Uterus (tissue), 4 donors: Measurements from ENCODE around the gene SP140L. TPM values are rescaled to one million over a fixed set of nuclear protein-coding genes. Genes with fewer than 3 reads are reported as not detected.
"Not testable (repeated sequence)": the region's sequence is repeated elsewhere in the genome, so short reads cannot be mapped to it uniquely, and the experiment has no call there.

Source experiments
- DNase-seq, 2 donors: peaks; one replicate each; pipeline ENCODE4 v3.0.0-alpha.2; 2019 to 2020
- H3K27ac ChIP-seq, 2 donors: fragments of 200-600 bp; sonication (generic); 1 replicate in 1 of 2; 2 replicates in 1 of 2; pipeline ENCODE4 v1.5.1; 2016 to 2018
- H3K27me3 ChIP-seq, 2 donors: fragments of 200-600 bp; sonication (generic); one replicate each; pipeline ENCODE4 v1.5.1; 2018 to 2019; ENCODE audit warnings: control low read depth in 1 of 2
- H3K36me3 ChIP-seq, 2 donors: fragments of 200-600 bp; sonication (generic); one replicate each; pipeline ENCODE4 v1.5.1; 2019; ENCODE audit warnings: control low read depth in 1 of 2
- H3K4me1 ChIP-seq, 2 donors: fragments of 200-600 bp; sonication (generic); one replicate each; pipeline ENCODE4 v1.5.1; 2018 to 2019; ENCODE audit warnings: control low read depth in 1 of 2
- H3K4me3 ChIP-seq, 2 donors: fragments of 200-600 bp; sonication (generic); 1 replicate in 1 of 2; 2 replicates in 1 of 2; pipeline ENCODE4 v1.5.1; 2018 to 2019; ENCODE audit warnings: mild to moderate bottlenecking in 1 of 2
- H3K9me3 ChIP-seq, 2 donors: fragments of 200-600 bp; sonication (generic); one replicate each; pipeline ENCODE4 v1.5.1; 2019; ENCODE audit warnings: control low read depth in 1 of 2
- POLR2A ChIP-seq, 2 donors: fragments of 450-650 bp; IDR thresholded peaks; one replicate each; pipeline ENCODE4 v1.6.1; 2016; ENCODE audit warnings: antibody characterized with exemption in 2 of 2, mild to moderate bottlenecking in 1 of 2, moderate library complexity in 1 of 2
- intact Hi-C: fragments of 100-400 bp; cut with DNase I; formaldehyde crosslinking; loops from one replicate; pipeline ENCODE4 v1.15.1; 2023; ENCODE audit warnings: low total_unique reads
- total RNA-seq, 4 donors: library from RNA; depleted of rRNA in 3 of 4; stranded (reverse); fragments of >200 nt in 3 of 4; gene quantifications; one replicate each; pipeline versions ENCODE4 v1.1.0 to v1.2.4, GENCODE V29; 2014 to 2023
- TF ChIP-seq, protein P1 (sequence below), 4 experiments: fragments of 200-600 bp in 2 of 4; fragments of 450-650 bp in 2 of 4; sonication (generic) in 2 of 4; IDR thresholded peaks; one replicate each; pipeline ENCODE4 v1.5.1; 2016 to 2019; ENCODE audit warnings: antibody characterized with exemption in 4 of 4, mild to moderate bottlenecking in 2 of 4, moderate library complexity in 1 of 4
- donor health status: DM: yes; HTN: yes; CAD: no.

SP140L gene
- total RNA-seq, 4 donors from 2014 or later = 7.5 to 21.6 (median 14.1) TPM

DNA sequence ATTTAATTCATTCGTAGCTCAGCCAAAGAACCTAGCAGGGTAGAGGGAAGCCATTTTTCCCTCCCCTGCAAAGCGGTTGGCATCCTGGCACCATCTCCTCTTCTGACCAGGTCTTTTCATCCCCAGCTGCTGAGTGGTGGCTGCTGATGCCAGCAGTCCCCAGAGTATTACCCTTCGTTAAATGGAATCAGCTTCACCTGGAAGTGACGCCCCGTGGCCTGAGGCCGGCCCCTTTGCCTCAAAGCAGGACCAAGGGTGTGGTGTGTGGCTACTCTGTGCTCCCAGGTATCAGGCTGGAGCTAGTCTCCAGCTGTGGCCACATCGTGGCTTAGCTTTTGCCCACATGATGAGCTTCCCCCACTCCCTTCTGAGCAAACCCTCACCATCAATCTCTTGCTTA lies 76.8 kb downstream of the SP140L start:
- Histone ChIP-seq H3K36me3 (no peaks in the 10 kb centered on the region), H3K27ac (no peak overlapping the region), H3K4me3 (no peak overlapping the region), H3K27me3 (no peaks in the 10 kb centered on the region), H3K4me1 (no peaks in the 10 kb centered on the region), H3K9me3 (no peaks in the 10 kb centered on the region)
- DNase-seq = no peak
- intact Hi-C loops = no loop called here
- TF ChIP-seq, protein P1, sequence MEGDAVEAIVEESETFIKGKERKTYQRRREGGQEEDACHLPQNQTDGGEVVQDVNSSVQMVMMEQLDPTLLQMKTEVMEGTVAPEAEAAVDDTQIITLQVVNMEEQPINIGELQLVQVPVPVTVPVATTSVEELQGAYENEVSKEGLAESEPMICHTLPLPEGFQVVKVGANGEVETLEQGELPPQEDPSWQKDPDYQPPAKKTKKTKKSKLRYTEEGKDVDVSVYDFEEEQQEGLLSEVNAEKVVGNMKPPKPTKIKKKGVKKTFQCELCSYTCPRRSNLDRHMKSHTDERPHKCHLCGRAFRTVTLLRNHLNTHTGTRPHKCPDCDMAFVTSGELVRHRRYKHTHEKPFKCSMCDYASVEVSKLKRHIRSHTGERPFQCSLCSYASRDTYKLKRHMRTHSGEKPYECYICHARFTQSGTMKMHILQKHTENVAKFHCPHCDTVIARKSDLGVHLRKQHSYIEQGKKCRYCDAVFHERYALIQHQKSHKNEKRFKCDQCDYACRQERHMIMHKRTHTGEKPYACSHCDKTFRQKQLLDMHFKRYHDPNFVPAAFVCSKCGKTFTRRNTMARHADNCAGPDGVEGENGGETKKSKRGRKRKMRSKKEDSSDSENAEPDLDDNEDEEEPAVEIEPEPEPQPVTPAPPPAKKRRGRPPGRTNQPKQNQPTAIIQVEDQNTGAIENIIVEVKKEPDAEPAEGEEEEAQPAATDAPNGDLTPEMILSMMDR (IDR thresholded peaks at IDR 0.05) = no peak
- TF ChIP-seq POLR2A (IDR thresholded peaks at IDR 0.05) = no peak

DNA sequence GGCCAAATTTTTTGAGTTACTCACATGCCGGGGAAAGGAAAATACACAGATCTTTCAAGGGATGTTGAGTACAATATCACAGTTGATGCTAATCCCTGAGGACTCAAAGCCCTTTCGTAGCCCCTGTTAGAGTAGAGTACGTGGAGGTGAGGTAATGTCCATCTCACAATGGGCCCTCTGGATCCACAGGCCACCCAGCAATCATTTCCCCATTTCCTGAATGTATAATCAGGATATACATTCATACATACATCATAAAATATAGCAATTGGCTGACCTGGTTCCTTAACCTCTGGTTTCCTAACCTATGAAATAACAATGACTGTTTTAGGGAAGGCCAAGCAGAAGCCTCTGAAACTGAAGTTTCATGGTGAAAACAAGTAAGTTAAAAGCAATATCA lies 78.8 kb downstream of the SP140L start:
- no peaks in the 10 kb centered on the region for H3K4me1 ChIP-seq
- no peaks in the 10 kb centered on the region for H3K9me3 ChIP-seq
- H3K4me3 ChIP-seq = no peak overlapping the region
- no peaks in the 10 kb centered on the region for H3K27me3 ChIP-seq
- DNase-seq = no peak
- TF ChIP-seq, protein P1 (IDR thresholded peaks at IDR 0.05) = no peak
- TF ChIP-seq POLR2A (IDR thresholded peaks at IDR 0.05) = no peak
- no peaks in the 10 kb centered on the region for H3K36me3 ChIP-seq
- H3K27ac ChIP-seq = no peak overlapping the region
- intact Hi-C loops = no loop called here

DNA sequence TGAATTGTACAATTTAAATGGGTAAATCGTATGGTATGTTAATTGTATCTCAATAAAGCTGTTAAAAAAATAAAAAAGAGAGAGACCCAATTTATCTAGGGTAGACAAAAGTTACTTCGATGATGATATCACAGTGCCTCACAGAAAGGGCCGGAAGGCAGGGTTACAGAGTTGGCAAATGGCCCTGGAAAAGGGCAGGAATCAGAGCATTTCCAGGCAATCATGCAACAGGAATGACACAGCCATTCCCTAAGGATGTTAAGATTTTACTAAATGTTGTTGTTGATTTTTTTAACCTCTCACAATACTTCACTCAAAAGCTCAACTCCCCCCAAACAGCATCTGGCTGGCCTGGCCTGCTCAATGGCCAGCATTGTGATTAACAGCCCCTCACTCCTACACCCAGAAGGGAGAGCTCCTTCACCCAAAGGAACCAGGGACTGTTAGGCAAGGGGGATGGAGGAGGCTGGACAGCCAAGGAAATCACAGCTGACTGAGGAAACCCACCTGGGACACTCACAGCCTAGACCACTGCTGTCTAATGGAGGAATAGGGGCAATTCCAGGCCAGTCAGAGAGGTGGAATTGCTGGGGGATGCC lies 81.3 kb downstream of the SP140L start:
- DNase-seq = peak in 1 of 2 donors; percentile 50

DNA sequence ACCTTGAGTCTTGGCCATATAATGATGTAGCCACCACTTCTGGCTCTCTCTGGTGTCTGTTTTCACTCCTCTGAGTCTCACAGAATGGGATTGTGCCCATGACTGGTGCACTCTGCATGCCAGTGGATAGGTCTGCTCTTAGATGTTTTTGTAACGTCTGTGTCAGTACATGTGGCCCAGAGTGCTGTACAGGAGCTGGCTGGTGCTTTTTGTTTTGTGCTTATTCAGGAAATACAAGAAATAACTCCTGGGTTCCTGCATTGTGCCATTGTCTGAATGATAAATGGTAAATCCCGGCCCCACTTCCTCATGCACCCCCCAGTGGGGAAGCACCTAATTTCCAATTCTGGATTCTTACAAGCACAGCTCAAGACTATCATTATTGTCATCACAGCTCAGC lies 82.3 kb downstream of the SP140L start:
- intact Hi-C loops, H3K9me3 ChIP-seq, H3K4me1 ChIP-seq, H3K4me3 ChIP-seq, H3K36me3 ChIP-seq, H3K27me3 ChIP-seq: not testable (repeated sequence)
- DNase-seq = peak in 1 of 2 donors; percentile 34
- peak overlapping the region; percentile 12 to 40 for H3K27ac ChIP-seq

More for the DNA sequence above, 81.3 kb downstream of the SP140L start:
- Histone ChIP-seq H3K27ac (peak overlapping the region; percentile 12 to 40), H3K36me3 (no peaks in the 10 kb centered on the region), H3K4me3 (no peak overlapping the region), H3K4me1 (no peaks in the 10 kb centered on the region), H3K27me3 (no peaks in the 10 kb centered on the region), H3K9me3 (no peaks in the 10 kb centered on the region)
- no peak for TF ChIP-seq POLR2A (IDR thresholded peaks at IDR 0.05)
- TF ChIP-seq, protein P1 (IDR thresholded peaks at IDR 0.05) = no peak
- intact Hi-C loops = no loop called here

DNA sequence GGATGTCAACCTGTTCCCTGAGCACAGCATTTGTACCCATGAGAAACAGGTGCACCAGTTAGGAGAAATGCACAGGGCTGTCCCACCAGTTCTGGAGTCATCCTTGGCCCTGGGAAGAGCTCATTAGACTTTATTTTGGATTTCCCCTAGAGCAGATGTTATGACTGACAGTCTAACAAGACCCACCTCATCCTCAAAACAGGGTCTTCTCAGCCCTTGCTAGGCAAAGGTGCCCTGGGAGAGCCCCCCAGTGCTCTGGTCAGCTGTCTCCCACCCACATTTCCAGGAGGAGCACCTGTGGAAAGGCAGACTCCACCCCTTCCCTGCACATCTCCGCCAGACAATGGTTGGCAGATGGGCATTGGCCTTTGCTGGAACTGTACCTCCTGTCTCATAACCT lies 83.3 kb downstream of the SP140L start:
- H3K4me3 ChIP-seq = no peak overlapping the region
- no peak for DNase-seq
- H3K27me3 ChIP-seq = no peaks in the 10 kb centered on the region
- H3K4me1 ChIP-seq = no peaks in the 10 kb centered on the region
- H3K9me3 ChIP-seq = no peaks in the 10 kb centered on the region
- H3K36me3 ChIP-seq = no peaks in the 10 kb centered on the region
- TF ChIP-seq, protein P1 (IDR thresholded peaks at IDR 0.05) = no peak
- TF ChIP-seq POLR2A (IDR thresholded peaks at IDR 0.05) = no peak
- intact Hi-C loops = no loop called here
- no peak overlapping the region for H3K27ac ChIP-seq
